GM19463 (cell line): ENCODE measurements around the gene GPSM1.

Experiments used
- ATAC-seq: cut with Tn5 transposase; IDR thresholded peaks from one replicate; pipeline ENCODE4 v1.9.1; 2021; ENCODE audit warnings: mild to moderate bottlenecking, moderate library complexity; ENCODE audit not compliant: unreplicated experiment

Gene GPSM1

GRCh38 chr9:136372561-136373299 lies 45.4 kb downstream of the GPSM1 start:
- ATAC-seq: no peak

GRCh38 chr9:136373300-136374182 lies 46.2 kb downstream of the GPSM1 start, which contains the start of gene CARD9:
CARD9 (minus strand) TSS chr9:136373669; CDS start chr9:136372078, 1,591 bp downstream.
- no peak for ATAC-seq

- no peak for ATAC-seq
Measured at GRCh38 chr9:136374183-136374575, 46.8 kb downstream of the GPSM1 start.

- ATAC-seq: no peak
Measured at GRCh38 chr9:136375096-136375495, 47.8 kb downstream of the GPSM1 start.

- no peak for ATAC-seq
Measured at GRCh38 chr9:136376457-136376856, 49.1 kb downstream of the GPSM1 start.

GRCh38 chr9:136377341-136378169 lies 50.2 kb downstream of the GPSM1 start:
- ATAC-seq: no peak

- ATAC-seq: no peak
Measured at GRCh38 chr9:136378170-136379002, 51.0 kb downstream of the GPSM1 start.

GRCh38 chr9:136379003-136379287 lies 51.6 kb downstream of the GPSM1 start:
- ATAC-seq: no peak

- ATAC-seq: no peak
Measured at GRCh38 chr9:136379401-136379800, 52.1 kb downstream of the GPSM1 start.

- no peak for ATAC-seq
Measured at GRCh38 chr9:136379891-136380290, 52.6 kb downstream of the GPSM1 start.

GRCh38 chr9:136380381-136380780 lies 53.0 kb downstream of the GPSM1 start:
- ATAC-seq: no peak

GRCh38 chr9:136381311-136381710 lies 54.0 kb downstream of the GPSM1 start:
- ATAC-seq: no peak

- ATAC-seq: no peak
Measured at GRCh38 chr9:136381966-136382513, 54.7 kb downstream of the GPSM1 start.

- ATAC-seq: no peak
Measured at GRCh38 chr9:136383436-136383835, 56.1 kb downstream of the GPSM1 start.

GRCh38 chr9:136385015-136385414 lies 57.7 kb downstream of the GPSM1 start:
- no peak for ATAC-seq

- no peak for ATAC-seq
Measured at GRCh38 chr9:136386018-136386417, 58.7 kb downstream of the GPSM1 start.

GRCh38 chr9:136387217-136387616 lies 59.9 kb downstream of the GPSM1 start:
- ATAC-seq: no peak

GRCh38 chr9:136389396-136389795 lies 62.1 kb downstream of the GPSM1 start:
- no peak for ATAC-seq

- no peak for ATAC-seq
Measured at GRCh38 chr9:136391737-136392537, 64.6 kb downstream of the GPSM1 start.
